ENCODE data around the gene DTNB.

- TF ChIP-seq ZFX (IDR thresholded peaks at IDR 0.05): no peak
- TF ChIP-seq CTCF (conservative IDR thresholded peaks at IDR 0.05): no peak
Observed at GRCh38 chr2:25524507-25524906, 148.9 kb downstream of the DTNB start.

All from C4-2B (cell line).